ENCODE results near the gene NEMP1. TPM values are rescaled to one million over a fixed set of nuclear protein-coding genes. Genes with fewer than 3 reads are reported as not detected.
A peak's percentile ranks its signal among the peaks of the same experiment; 100 is the strongest.

NEMP1 gene
- total and polyA plus RNA-seq, 2 of the 13 experiments (the other 11 are each of a cell fraction or from before 2014, with no cell fraction given) = 11.4 to 12.9 TPM

DNA sequence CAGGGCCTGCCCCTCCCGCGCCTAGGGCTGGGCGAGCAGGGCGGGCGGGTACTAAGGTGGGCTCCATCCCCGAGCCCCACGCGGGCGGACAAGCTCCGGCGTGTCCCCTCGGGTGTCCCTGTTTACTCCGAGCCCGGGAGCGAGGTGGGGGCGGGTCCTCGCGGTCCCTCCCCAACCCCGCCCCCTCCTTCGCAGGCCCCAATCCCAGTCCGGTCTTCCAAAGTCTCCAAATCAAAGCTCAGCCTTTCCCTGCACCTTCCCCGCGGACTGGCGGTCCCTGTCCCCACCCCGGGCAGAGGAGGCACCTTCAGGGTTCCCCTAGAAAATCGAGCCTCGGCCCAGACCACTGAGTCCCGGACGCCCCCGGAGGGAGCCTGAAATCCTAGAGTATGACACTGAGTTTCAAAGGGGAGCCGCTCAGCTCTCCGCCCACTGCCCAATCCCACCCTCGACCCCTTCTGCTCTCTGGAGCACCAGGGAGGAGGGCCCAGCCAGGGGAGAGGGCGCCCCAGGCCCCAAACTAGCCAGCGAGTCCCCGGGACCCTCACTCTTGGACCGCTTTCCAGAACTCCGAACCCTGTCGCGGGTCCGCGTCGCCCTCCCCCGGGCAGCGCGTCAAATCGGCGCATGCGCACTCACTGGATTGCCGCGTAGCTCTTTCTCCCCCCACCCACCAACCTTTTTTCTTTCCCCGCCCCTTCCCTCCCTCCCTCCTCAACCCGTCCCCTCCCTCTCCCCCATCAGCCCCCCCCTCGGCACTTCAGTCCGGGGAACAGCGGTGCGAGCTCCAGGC, 49.3 kb upstream of the NEMP1 start, which contains the start of gene LRP1 (continued):
- TF ChIP-seq, protein P1, sequence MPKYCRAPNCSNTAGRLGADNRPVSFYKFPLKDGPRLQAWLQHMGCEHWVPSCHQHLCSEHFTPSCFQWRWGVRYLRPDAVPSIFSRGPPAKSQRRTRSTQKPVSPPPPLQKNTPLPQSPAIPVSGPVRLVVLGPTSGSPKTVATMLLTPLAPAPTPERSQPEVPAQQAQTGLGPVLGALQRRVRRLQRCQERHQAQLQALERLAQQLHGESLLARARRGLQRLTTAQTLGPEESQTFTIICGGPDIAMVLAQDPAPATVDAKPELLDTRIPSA (CRISPR knock-in tag; IDR thresholded peaks at IDR 0.05; ENCODE audit: borderline replicate concordance) = no peak
- peak; percentile 82 for TF ChIP-seq AGO2 (optimal IDR thresholded peaks at IDR 0.05; ENCODE audit: low read depth, low read length)
- TF ChIP-seq JDP2 (CRISPR knock-in tag; IDR thresholded peaks at IDR 0.05; ENCODE audit: borderline replicate concordance) = no peak
- no peak for TF ChIP-seq PHB2 (IDR thresholded peaks at IDR 0.05; ENCODE audit: partially characterized antibody)
- TF ChIP-seq NFIC (IDR thresholded peaks at IDR 0.05; ENCODE audit: low read length) = no peak
- no peak; the same call in 1 of the 2 replicates for TF ChIP-seq RNF219 (CRISPR knock-in tag; IDR thresholded peaks at IDR 0.05)
- no peak for TF ChIP-seq HOXA7 (CRISPR knock-in tag; IDR thresholded peaks at IDR 0.05)
- TF ChIP-seq HNRNPUL1 (IDR thresholded peaks at IDR 0.05; ENCODE audit: low read depth, low read length) = no peak
- TF ChIP-seq, protein P2, sequence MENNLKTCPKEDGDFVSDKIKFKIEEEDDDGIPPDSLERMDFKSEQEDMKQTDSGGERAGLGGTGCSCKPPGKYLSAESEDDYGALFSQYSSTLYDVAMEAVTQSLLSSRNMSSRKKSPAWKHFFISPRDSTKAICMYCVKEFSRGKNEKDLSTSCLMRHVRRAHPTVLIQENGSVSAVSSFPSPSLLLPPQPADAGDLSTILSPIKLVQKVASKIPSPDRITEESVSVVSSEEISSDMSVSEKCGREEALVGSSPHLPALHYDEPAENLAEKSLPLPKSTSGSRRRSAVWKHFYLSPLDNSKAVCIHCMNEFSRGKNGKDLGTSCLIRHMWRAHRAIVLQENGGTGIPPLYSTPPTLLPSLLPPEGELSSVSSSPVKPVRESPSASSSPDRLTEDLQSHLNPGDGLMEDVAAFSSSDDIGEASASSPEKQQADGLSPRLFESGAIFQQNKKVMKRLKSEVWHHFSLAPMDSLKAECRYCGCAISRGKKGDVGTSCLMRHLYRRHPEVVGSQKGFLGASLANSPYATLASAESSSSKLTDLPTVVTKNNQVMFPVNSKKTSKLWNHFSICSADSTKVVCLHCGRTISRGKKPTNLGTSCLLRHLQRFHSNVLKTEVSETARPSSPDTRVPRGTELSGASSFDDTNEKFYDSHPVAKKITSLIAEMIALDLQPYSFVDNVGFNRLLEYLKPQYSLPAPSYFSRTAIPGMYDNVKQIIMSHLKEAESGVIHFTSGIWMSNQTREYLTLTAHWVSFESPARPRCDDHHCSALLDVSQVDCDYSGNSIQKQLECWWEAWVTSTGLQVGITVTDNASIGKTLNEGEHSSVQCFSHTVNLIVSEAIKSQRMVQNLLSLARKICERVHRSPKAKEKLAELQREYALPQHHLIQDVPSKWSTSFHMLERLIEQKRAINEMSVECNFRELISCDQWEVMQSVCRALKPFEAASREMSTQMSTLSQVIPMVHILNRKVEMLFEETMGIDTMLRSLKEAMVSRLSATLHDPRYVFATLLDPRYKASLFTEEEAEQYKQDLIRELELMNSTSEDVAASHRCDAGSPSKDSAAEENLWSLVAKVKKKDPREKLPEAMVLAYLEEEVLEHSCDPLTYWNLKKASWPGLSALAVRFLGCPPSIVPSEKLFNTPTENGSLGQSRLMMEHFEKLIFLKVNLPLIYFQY (CRISPR knock-in tag; IDR thresholded peaks at IDR 0.05; ENCODE audit: borderline replicate concordance) = peak; percentile 79; the same call in 1 of the 2 replicates
- 0 out of 2 replicates have a peak, but pooled peaks have one; percentile 35 for TF ChIP-seq MTF2 (CRISPR knock-in tag; IDR thresholded peaks at IDR 0.05; ENCODE audit: borderline replicate concordance)
- TF ChIP-seq DMAP1 (CRISPR knock-in tag; IDR thresholded peaks at IDR 0.05) = peak; percentile 77
- TF ChIP-seq, protein P3, sequence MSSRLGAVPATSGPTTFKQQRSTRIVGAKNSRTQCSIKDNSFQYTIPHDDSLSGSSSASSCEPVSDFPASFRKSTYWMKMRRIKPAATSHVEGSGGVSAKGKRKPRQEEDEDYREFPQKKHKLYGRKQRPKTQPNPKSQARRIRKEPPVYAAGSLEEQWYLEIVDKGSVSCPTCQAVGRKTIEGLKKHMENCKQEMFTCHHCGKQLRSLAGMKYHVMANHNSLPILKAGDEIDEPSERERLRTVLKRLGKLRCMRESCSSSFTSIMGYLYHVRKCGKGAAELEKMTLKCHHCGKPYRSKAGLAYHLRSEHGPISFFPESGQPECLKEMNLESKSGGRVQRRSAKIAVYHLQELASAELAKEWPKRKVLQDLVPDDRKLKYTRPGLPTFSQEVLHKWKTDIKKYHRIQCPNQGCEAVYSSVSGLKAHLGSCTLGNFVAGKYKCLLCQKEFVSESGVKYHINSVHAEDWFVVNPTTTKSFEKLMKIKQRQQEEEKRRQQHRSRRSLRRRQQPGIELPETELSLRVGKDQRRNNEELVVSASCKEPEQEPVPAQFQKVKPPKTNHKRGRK (CRISPR knock-in tag; IDR thresholded peaks at IDR 0.05) = no peak
- no peak for TF ChIP-seq SMC3 (IDR thresholded peaks at IDR 0.05; ENCODE audit: low read length)
- TF ChIP-seq ZNF615 (CRISPR knock-in tag; IDR thresholded peaks at IDR 0.05; ENCODE audit: borderline replicate concordance) = no peak; the same call in 1 of the 2 replicates
- no peak for TF ChIP-seq ZNF264 (CRISPR knock-in tag; IDR thresholded peaks at IDR 0.05)
- TF ChIP-seq ISL2 (CRISPR knock-in tag; IDR thresholded peaks at IDR 0.05) = no peak
- no peak for TF ChIP-seq MEIS2 (CRISPR knock-in tag; IDR thresholded peaks at IDR 0.05)
- TF ChIP-seq ZNF83 (CRISPR knock-in tag; IDR thresholded peaks at IDR 0.05; ENCODE audit: borderline replicate concordance) = no peak
- TF ChIP-seq ZFY (CRISPR knock-in tag; IDR thresholded peaks at IDR 0.05) = no peak; the same call in 1 of the 2 replicates

Measured in HepG2 (cell line).